Activated B cell treated with CpG ODN at 0.5 μM for 24 hours (primary cell): Measurements from ENCODE around the gene DCHS2. TPM values are rescaled to one million over a fixed set of nuclear protein-coding genes. Genes with fewer than 3 reads are reported as not detected.

ENCODE experiments used
- ATAC-seq: fragments of 200-7000 bp; cut with Tn5 transposase; one replicate; pipeline ENCODE4 v1.10.0; 2021; ENCODE audit warnings: low read depth, mild to moderate bottlenecking, moderate library complexity
- CTCF ChIA-PET: fragments of 350-600 bp; sonication (Branson Sonifier 250); formaldehyde crosslinking; loops from one replicate; lab custom pipeline; 2021; ENCODE audit warnings: antibody characterized with exemption; lab: Charles Lee
- POLR2A ChIA-PET: fragments of 350-600 bp; sonication (Branson Sonifier 250); formaldehyde crosslinking; loops from one replicate; lab custom pipeline; 2021; ENCODE audit warnings: antibody characterized with exemption; lab: Charles Lee
- DNase-seq: peaks from one replicate; pipeline ENCODE4 v3.0.0; 2022
- H3K27ac Mint-ChIP-seq: one replicate; pipeline ENCODE4 v1.8.0; 2020; ENCODE audit warnings: mixed read lengths
- H3K27me3 Mint-ChIP-seq: one replicate; pipeline ENCODE4 v1.8.0; 2021; ENCODE audit warnings: mixed read lengths
- H3K36me3 Mint-ChIP-seq: one replicate; pipeline ENCODE4 v1.8.0; 2021; ENCODE audit warnings: low read depth, mixed read lengths
- H3K4me1 Mint-ChIP-seq: one replicate; pipeline ENCODE4 v1.8.0; 2021; ENCODE audit warnings: mixed read lengths
- H3K4me3 Mint-ChIP-seq: one replicate; pipeline ENCODE4 v1.8.0; 2020; ENCODE audit warnings: mild to moderate bottlenecking, mixed read lengths
- H3K9me3 Mint-ChIP-seq: one replicate; pipeline ENCODE4 v1.8.0; 2020; ENCODE audit warnings: mixed read lengths
- CTCF ChIP-seq: fragments of 200-600 bp; IDR thresholded peaks from one replicate; pipeline ENCODE4 v1.8.0; 2022; ENCODE audit warnings: antibody characterized with exemption, mild to moderate bottlenecking
- intact Hi-C: fragments of 100-400 bp; cut with micrococcal nuclease; formaldehyde crosslinking; loops from one replicate; pipeline ENCODE4 v1.15.1; 2024
- total RNA-seq: library from RNA; stranded (reverse); gene quantifications from 2 replicates; pipeline ENCODE4 v1.2.3, GENCODE V29; 2022

The DCHS2 gene
- total RNA-seq, 1 donor from 2014 or later: 0.13 TPM

DNA sequence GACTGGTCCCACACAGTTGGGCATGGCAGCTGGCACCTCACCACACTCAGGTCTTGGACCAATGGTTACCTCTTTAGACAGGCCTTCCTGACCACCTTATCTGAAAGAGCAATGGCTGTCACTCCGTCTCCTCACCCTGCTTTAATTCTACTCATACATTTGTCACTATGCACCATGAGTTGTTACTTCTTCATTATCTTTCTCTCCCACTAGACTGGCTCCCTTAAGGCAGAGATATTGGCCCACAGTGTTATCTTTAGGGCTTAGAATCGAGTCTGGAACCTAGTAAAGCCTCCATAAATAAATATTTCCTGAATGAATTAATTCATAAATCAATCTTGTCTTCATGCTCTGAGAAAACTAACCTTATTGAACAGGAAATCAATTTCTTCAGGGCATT, 46.6 kb downstream of the DCHS2 start:
- Mint-ChIP-seq H3K9me3 (no peaks in the 10 kb centered on the region), H3K4me1 (no peaks in the 10 kb centered on the region), H3K36me3 (no peaks in the 10 kb centered on the region), H3K27me3 (peaks cover under 1% of the 10 kb centered on the region), H3K4me3 (no peak overlapping the region), H3K27ac (no peak overlapping the region)
- intact Hi-C loops: no loop called here
- no peak for ATAC-seq
- DNase-seq: no peak
- POLR2A ChIA-PET: no interaction called here
- CTCF ChIA-PET: no interaction called here
- TF ChIP-seq CTCF: no peak

DNA sequence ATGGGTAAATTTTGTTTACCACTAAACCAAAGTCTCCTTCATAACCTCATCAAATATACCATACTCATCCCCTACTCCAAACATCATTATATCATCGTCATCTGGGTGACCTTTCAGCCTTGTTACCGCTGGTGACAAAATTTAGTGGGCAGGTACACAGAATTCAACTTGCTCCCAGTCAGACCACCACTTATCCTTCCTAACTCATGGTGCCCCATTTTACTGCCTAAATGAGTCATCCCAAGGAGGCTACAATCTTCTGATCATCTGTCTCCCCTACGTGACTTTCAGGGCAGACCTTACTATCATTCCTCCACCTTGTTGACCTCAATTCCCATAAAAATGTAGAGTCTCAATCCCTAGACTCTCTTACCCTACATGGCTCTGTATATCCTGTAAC, 49.6 kb downstream of the DCHS2 start:
- ChIA-PET CTCF (no interaction called here), POLR2A (no interaction called here)
- peaks cover 2% of the 10 kb centered on the region for H3K27me3 Mint-ChIP-seq
- H3K36me3 Mint-ChIP-seq: no peaks in the 10 kb centered on the region
- no peaks in the 10 kb centered on the region for H3K4me1 Mint-ChIP-seq
- intact Hi-C loops: no loop called here
- H3K4me3 Mint-ChIP-seq: no peak overlapping the region
- DNase-seq: no peak
- TF ChIP-seq CTCF: no peak
- H3K9me3 Mint-ChIP-seq: no peaks in the 10 kb centered on the region
- no peak overlapping the region for H3K27ac Mint-ChIP-seq
- ATAC-seq: no peak

- Mint-ChIP-seq H3K4me3 (no peak overlapping the region), H3K4me1 (no peaks in the 10 kb centered on the region), H3K36me3 (no peaks in the 10 kb centered on the region), H3K27ac (no peak overlapping the region), H3K27me3 (peaks cover 2% of the 10 kb centered on the region), H3K9me3 (no peaks in the 10 kb centered on the region)
- ATAC-seq (no peak), DNase-seq (no peak)
- TF ChIP-seq CTCF: no peak
- POLR2A ChIA-PET: no interaction called here
- intact Hi-C loops: no loop called here
- CTCF ChIA-PET: no interaction called here
These were observed 50.5 kb downstream of the DCHS2 start for GRCh38 chr4:154441124-154441523.

DNA sequence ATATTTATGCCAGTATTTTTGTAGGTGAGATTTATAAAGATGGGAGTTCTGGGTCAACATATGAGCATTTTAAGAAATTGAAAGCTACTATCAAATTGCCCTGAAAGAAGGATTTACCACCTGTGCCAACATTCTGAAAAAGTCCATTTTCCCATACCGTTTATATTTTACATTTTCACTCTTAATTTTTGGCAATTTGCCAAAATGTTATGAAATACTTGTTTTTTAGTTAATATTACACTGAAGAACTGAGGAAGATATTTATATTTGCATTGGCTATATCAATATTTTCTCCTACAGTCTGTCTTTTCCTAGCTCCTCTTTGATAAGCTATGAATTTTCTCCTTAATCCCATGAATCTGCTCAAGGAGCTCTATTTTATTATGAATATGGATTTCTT, 52.4 kb downstream of the DCHS2 start:
- no peaks in the 10 kb centered on the region for H3K36me3 Mint-ChIP-seq
- ChIA-PET CTCF (no interaction called here), POLR2A (no interaction called here)
- TF ChIP-seq CTCF: no peak
- peaks cover 5% of the 10 kb centered on the region for H3K27me3 Mint-ChIP-seq
- ATAC-seq (no peak), DNase-seq (no peak)
- no peak overlapping the region for H3K4me3 Mint-ChIP-seq
- no peak overlapping the region for H3K27ac Mint-ChIP-seq
- intact Hi-C loops: no loop called here
- H3K4me1 Mint-ChIP-seq: no peaks in the 10 kb centered on the region
- no peaks in the 10 kb centered on the region for H3K9me3 Mint-ChIP-seq

GRCh38 chr4:154435895-154436294, 55.7 kb downstream of the DCHS2 start:
- no peak overlapping the region for H3K27ac Mint-ChIP-seq
- no peak for DNase-seq
- H3K36me3 Mint-ChIP-seq: no peaks in the 10 kb centered on the region
- intact Hi-C loops: no loop called here
- no peak overlapping the region for H3K4me3 Mint-ChIP-seq
- peaks cover 14% of the 10 kb centered on the region for H3K27me3 Mint-ChIP-seq
- H3K9me3 Mint-ChIP-seq: no peaks in the 10 kb centered on the region
- no peak for TF ChIP-seq CTCF
- ChIA-PET POLR2A (no interaction called here), CTCF (interaction anchor here (1.3 kb wide), 1 partner anchor 69 kb away, joined by 3 read pairs; no protein-coding TSS in a partner anchor)
- no peaks in the 10 kb centered on the region for H3K4me1 Mint-ChIP-seq
- ATAC-seq: no peak
